ENCODE results near the gene DAZAP1. TPM values are rescaled to one million over a fixed set of nuclear protein-coding genes. Genes with fewer than 3 reads are reported as not detected.
A peak's percentile ranks its signal among the peaks of the same experiment; 100 is the strongest.

The DAZAP1 gene
- total and polyA plus RNA-seq, 7 experiments from 2014 or later = 5.0 to 227 (median 138) TPM

DNA sequence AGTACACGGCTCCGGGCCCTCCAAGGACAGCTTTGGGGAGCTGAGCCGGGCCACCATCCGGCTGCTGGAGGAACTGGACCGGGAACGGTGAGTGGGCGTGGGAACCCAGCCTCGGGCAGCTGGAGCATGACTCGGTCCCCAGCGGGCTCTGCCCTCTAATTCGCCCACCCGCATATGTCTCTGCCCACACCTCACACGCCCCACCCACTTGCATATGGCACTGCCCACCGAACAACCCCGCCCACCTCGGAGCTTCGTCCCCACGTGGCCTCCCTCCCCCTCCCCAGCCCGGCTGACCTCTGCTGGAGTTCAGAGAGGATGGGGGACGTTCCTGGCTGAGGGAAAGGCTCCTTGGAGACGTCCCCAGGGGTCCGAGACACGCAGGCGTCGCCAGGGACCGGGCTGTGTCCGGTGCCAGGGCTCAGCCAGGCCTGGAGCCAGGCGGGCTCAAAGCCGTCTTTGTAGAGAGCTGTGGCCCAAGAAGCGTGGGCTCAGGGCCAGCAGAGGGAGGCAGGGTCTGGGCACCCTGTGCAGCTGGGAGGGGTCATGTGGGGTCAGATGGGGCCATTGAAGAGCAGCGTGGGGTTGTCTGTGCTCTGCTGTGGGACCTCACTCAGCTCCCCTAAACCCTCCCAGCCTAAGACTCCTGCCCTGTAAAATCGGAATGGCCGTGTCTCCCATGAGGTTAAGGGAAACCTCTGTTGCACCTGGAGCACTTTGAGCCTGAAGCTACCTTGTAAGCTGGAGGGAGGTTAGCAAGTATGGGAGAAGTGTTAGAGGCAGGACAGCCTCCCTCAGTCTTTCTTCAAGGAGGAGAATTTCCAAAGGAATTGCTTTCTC, 46.4 kb downstream of the DAZAP1 start:
- intact Hi-C loops (cut with micrococcal nuclease) = no loop called here

GRCh38 chr19:1455002-1455335, 47.6 kb downstream of the DAZAP1 start:
- Histone ChIP-seq H3K27me3 (ENCODE audit: control insufficient read depth in 2 of 2, insufficient read depth in 2 of 2, low read length in 2 of 2) (peaks cover 0 to 38% of the 10 kb centered on the region in 2 donors), H3K9me3 (ENCODE audit: control insufficient read depth in 2 of 3, low read length in 3 of 3) (no peaks in the 10 kb centered on the region), H3K4me1 (ENCODE audit: control insufficient read depth in 2 of 2, insufficient read depth in 2 of 2, low read length in 2 of 2) (peaks cover 8 to 15% of the 10 kb centered on the region in 2 donors), H3K36me3 (ENCODE audit: control insufficient read depth in 2 of 3, insufficient read depth in 3 of 3, low read length in 3 of 3) (no peaks in the 10 kb centered on the region), H3K27ac (ENCODE audit: low read depth, low read length) (no peak overlapping the region), H3K4me3 (ENCODE audit: low read length) (no peak overlapping the region)
- Mint-ChIP-seq H3K9me3 (peaks cover 0 to 5% (median 0%) of the 10 kb centered on the region in 11 donors), H3K4me3 (peak overlapping the region in 6 of 10 donors; percentile 23 to 69 (median 36)), H3K27ac (peak overlapping the region in 1 of 9 donors; percentile 20), H3K27me3 (peaks cover 25 to 71% (median 29%) of the 10 kb centered on the region in 5 donors), H3K36me3 (peaks cover 0 to 4% (median 0%) of the 10 kb centered on the region in 5 donors), H3K4me1 (peaks cover 8 to 29% (median 21%) of the 10 kb centered on the region in 7 donors)
- ATAC-seq (no peak), DNase-seq (no peak)
- ChIA-PET POLR2A (interaction anchor here (0.6 to 1.9 kb wide), 3 partner anchors 10 to 298 kb away, joined by 4 to 5 read pairs (median 5); no protein-coding TSS in a partner anchor), CTCF (interaction anchor here (0.6 kb wide), 1 partner anchor 1182 kb away, joined by 3 read pairs; no protein-coding TSS in a partner anchor)
- intact Hi-C loops (cut with micrococcal nuclease) = no loop called here

More for the DNA sequence above, 46.4 kb downstream of the DAZAP1 start:
- no peak overlapping the region for H3K27ac Mint-ChIP-seq
- H3K27me3 ChIP-seq (ENCODE audit: control insufficient read depth in 2 of 2, insufficient read depth in 2 of 2, low read length in 2 of 2) = peaks cover 5 to 49% of the 10 kb centered on the region in 2 donors
- peaks cover 8 to 33% (median 26%) of the 10 kb centered on the region in 7 donors for H3K4me1 Mint-ChIP-seq
- DNase-seq (no peak), ATAC-seq (no peak)
- H3K36me3 ChIP-seq (ENCODE audit: control insufficient read depth in 2 of 3, insufficient read depth in 3 of 3, low read length in 3 of 3) = no peaks in the 10 kb centered on the region
- peaks cover 8 to 15% of the 10 kb centered on the region in 2 donors for H3K4me1 ChIP-seq (ENCODE audit: control insufficient read depth in 2 of 2, insufficient read depth in 2 of 2, low read length in 2 of 2)
- ChIA-PET CTCF (interaction anchor here (0.6 kb wide), 1 partner anchor 946 kb away, joined by 4 read pairs; no protein-coding TSS in a partner anchor), POLR2A (interaction anchor here (0.6 to 1.1 kb wide), 2 partner anchors 11 to 243 kb away, joined by 3 to 4 read pairs; no protein-coding TSS in a partner anchor)
- H3K27ac ChIP-seq (ENCODE audit: low read depth, low read length) = no peak overlapping the region
- H3K4me3 Mint-ChIP-seq = peak overlapping the region in 3 of 10 donors; percentile 37 to 47 (median 47)
- peaks cover 33 to 74% (median 37%) of the 10 kb centered on the region in 5 donors for H3K27me3 Mint-ChIP-seq
- H3K36me3 Mint-ChIP-seq = peaks cover 0 to 4% (median 0%) of the 10 kb centered on the region in 5 donors
- H3K4me3 ChIP-seq (ENCODE audit: low read length) = no peak overlapping the region
- H3K9me3 Mint-ChIP-seq = peaks cover 0 to 7% (median 0%) of the 10 kb centered on the region in 11 donors
- no peaks in the 10 kb centered on the region for H3K9me3 ChIP-seq (ENCODE audit: control insufficient read depth in 2 of 3, low read length in 3 of 3)

- ChIA-PET POLR2A (interaction anchor here (0.6 to 1.9 kb wide), 3 partner anchors 10 to 211 kb away, joined by 3 to 5 read pairs (median 5); no protein-coding TSS in a partner anchor), CTCF (no interaction called here)
- Histone ChIP-seq H3K36me3 (ENCODE audit: control insufficient read depth in 2 of 3, insufficient read depth in 3 of 3, low read length in 3 of 3) (no peaks in the 10 kb centered on the region), H3K27me3 (ENCODE audit: control insufficient read depth in 2 of 2, insufficient read depth in 2 of 2, low read length in 2 of 2) (peaks cover 0 to 34% of the 10 kb centered on the region in 2 donors), H3K4me1 (ENCODE audit: control insufficient read depth in 2 of 2, insufficient read depth in 2 of 2, low read length in 2 of 2) (peaks cover 8 to 15% of the 10 kb centered on the region in 2 donors), H3K4me3 (ENCODE audit: low read length) (no peak overlapping the region), H3K27ac (ENCODE audit: low read depth, low read length) (no peak overlapping the region), H3K9me3 (ENCODE audit: control insufficient read depth in 2 of 3, low read length in 3 of 3) (no peaks in the 10 kb centered on the region)
- peak in 7 of 9 donors; percentile 41 to 68 (median 55) for DNase-seq
- Mint-ChIP-seq H3K9me3 (peaks cover 0 to 5% (median 0%) of the 10 kb centered on the region in 11 donors), H3K4me3 (peak overlapping the region in 8 of 10 donors; percentile 42 to 69 (median 52)), H3K27me3 (peaks cover 22 to 67% (median 25%) of the 10 kb centered on the region in 5 donors), H3K27ac (peak overlapping the region in 1 of 9 donors; percentile 14), H3K36me3 (peaks cover 0 to 4% (median 0%) of the 10 kb centered on the region in 5 donors), H3K4me1 (peaks cover 5 to 25% (median 18%) of the 10 kb centered on the region in 7 donors)
- peak; percentile 84 for ATAC-seq
- intact Hi-C loops (cut with micrococcal nuclease) = no loop called here
Measured at GRCh38 chr19:1455336-1456120, 48.1 kb downstream of the DAZAP1 start.

DNA sequence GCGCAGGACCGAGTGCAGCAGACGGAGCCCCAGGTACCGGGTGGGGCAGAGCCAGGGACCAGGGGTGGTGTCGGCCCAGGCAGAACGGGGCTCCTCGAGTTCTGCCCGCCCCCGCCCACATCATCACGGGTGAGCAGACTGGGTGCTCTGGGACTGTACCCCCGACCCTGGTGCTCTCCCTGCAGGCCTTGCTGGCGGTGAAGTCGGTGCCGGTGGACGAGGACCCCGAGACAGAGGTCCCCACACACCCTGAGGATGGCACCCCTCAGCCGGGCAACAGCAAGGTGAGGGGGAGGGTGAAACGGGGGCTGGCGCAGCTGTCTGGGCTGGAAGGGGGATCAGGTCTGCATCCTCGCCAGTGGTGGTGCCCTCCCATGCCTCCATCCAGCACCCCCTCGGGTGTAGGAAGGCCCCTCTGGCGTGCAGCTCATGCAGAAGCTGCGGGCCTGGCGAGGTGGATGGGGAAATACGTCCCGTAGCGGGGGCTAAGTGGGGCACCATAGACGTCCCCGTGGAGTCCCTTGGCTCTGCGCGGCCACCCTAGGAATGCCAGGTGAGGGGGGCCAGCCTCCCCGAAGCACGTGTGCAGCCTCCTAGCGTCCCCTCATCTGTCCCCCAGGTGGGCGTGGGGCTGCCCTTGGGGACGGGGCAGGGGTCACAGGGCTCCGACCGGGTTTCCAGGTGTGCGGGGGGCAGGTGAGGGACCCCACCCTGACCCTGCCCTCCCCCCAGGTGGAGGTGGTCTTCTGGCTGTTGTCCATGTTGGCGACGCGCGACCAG, 48.9 kb downstream of the DAZAP1 start:
- POLR2A ChIA-PET = interaction anchor here (0.7 to 1.9 kb wide), 2 partner anchors 11 to 212 kb away, joined by 3 to 5 read pairs; no protein-coding TSS in a partner anchor
- H3K4me1 ChIP-seq (ENCODE audit: control insufficient read depth in 2 of 2, insufficient read depth in 2 of 2, low read length in 2 of 2) = peaks cover 8 to 15% of the 10 kb centered on the region in 2 donors
- Mint-ChIP-seq H3K9me3 (peaks cover 0 to 3% (median 0%) of the 10 kb centered on the region in 11 donors), H3K27ac (no peak overlapping the region), H3K27me3 (peaks cover 15 to 60% (median 17%) of the 10 kb centered on the region in 5 donors), H3K4me1 (peaks cover 0 to 19% (median 13%) of the 10 kb centered on the region in 7 donors), H3K36me3 (peaks cover 0 to 4% (median 0%) of the 10 kb centered on the region in 5 donors), H3K4me3 (peak overlapping the region in 1 of 10 donors; percentile 69)
- peaks cover 0 to 26% of the 10 kb centered on the region in 2 donors for H3K27me3 ChIP-seq (ENCODE audit: control insufficient read depth in 2 of 2, insufficient read depth in 2 of 2, low read length in 2 of 2)
- H3K4me3 ChIP-seq (ENCODE audit: low read length) = no peak overlapping the region
- intact Hi-C loops (cut with micrococcal nuclease) = no loop called here
- CTCF ChIA-PET = no interaction called here
- DNase-seq = no peak
- ATAC-seq = no peak
- no peaks in the 10 kb centered on the region for H3K9me3 ChIP-seq (ENCODE audit: control insufficient read depth in 2 of 3, low read length in 3 of 3)
- H3K27ac ChIP-seq (ENCODE audit: low read depth, low read length) = no peak overlapping the region
- no peaks in the 10 kb centered on the region for H3K36me3 ChIP-seq (ENCODE audit: control insufficient read depth in 2 of 3, insufficient read depth in 3 of 3, low read length in 3 of 3)

DNA sequence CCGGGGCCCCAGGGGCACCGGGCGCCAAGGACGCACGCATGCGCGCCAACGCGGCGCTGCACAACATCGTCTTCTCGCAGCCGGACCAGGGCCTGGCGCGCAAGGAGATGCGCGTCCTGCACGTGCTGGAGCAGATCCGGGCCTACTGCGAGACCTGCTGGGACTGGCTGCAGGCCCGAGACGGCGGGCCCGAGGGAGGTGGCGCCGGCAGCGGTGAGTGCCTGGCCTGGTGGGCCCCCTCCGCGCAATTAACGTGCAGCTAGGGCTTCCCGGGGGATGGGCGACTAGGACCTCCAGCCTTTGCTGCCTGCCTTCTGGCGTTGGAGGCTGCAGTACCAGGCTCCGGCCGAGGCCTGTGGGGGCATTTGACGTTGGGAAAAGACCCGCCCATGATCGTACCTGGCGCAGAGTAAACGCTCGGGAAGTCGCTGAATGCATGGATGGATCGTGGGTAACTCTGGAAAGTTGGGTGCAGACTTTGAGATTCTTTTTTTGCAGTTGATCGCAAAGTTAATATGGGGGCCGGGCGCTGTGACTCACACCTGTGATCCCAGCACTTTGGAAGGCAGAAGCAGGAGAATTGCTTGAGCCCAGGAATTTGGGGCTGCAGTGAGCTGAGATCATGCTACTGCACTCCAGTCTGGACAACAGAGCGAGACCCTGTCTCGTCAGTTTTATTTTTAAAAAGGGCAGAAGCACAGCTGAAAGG, 49.8 kb downstream of the DAZAP1 start:
- Histone ChIP-seq H3K36me3 (ENCODE audit: control insufficient read depth in 2 of 3, insufficient read depth in 3 of 3, low read length in 3 of 3) (no peaks in the 10 kb centered on the region), H3K4me3 (ENCODE audit: low read length) (no peak overlapping the region), H3K9me3 (ENCODE audit: control insufficient read depth in 2 of 3, low read length in 3 of 3) (no peaks in the 10 kb centered on the region), H3K27me3 (ENCODE audit: control insufficient read depth in 2 of 2, insufficient read depth in 2 of 2, low read length in 2 of 2) (peaks cover 0 to 22% of the 10 kb centered on the region in 2 donors), H3K4me1 (ENCODE audit: control insufficient read depth in 2 of 2, insufficient read depth in 2 of 2, low read length in 2 of 2) (peaks cover 8 to 15% of the 10 kb centered on the region in 2 donors), H3K27ac (ENCODE audit: low read depth, low read length) (no peak overlapping the region)
- peaks cover 0 to 4% (median 0%) of the 10 kb centered on the region in 5 donors for H3K36me3 Mint-ChIP-seq
- intact Hi-C loops (cut with micrococcal nuclease) = no loop called here
- H3K9me3 Mint-ChIP-seq = peaks cover 0 to 3% (median 0%) of the 10 kb centered on the region in 11 donors
- POLR2A ChIA-PET = no interaction called here
- DNase-seq = no peak
- peaks cover 15 to 52% (median 17%) of the 10 kb centered on the region in 5 donors for H3K27me3 Mint-ChIP-seq
- no peak for ATAC-seq
- CTCF ChIA-PET = no interaction called here
- peaks cover 0 to 19% (median 13%) of the 10 kb centered on the region in 7 donors for H3K4me1 Mint-ChIP-seq
- H3K27ac Mint-ChIP-seq = no peak overlapping the region
- H3K4me3 Mint-ChIP-seq = no peak overlapping the region

Measured in naive thymus-derived CD4-positive, alpha-beta T cell (primary cell).